ENCODE measurements around the gene SYN1. TPM values are rescaled to one million over a fixed set of nuclear protein-coding genes. Genes with fewer than 3 reads are reported as not detected.

SYN1 gene
- polyA plus RNA-seq, 1 donor from 2014 or later: 4.3 TPM

GRCh38 chrX:47658684-47659420 lies 39.2 kb upstream of the SYN1 start, which contains the start of gene UXT:
Gene UXT (minus strand): TSS chrX:47659180. CDS start chrX:47658927, 253 bp downstream.
- H3K27me3 ChIP-seq (ENCODE audit: insufficient read depth, low read depth, low read length): no peaks in the 10 kb centered on the region
- H3K4me2 ChIP-seq (ENCODE audit: low read length): peak within 1 kb of the TSS; percentile 48
- peak within 1 kb of the TSS; percentile 65 for H2AFZ ChIP-seq (ENCODE audit: low read depth, low read length)
- TF ChIP-seq EP300 (conservative IDR thresholded peaks at IDR 0.05; ENCODE audit: poor library complexity, severe bottlenecking) (peak; percentile 48), RAD21 (conservative IDR thresholded peaks at IDR 0.05) (peak; percentile 22), EZH2 (IDR thresholded peaks at IDR 0.05; ENCODE audit: borderline replicate concordance, insufficient read depth, low read length, poor library complexity, severe bottlenecking) (no peak), SMC3 (conservative IDR thresholded peaks at IDR 0.05; ENCODE audit: poor library complexity) (peak; percentile 26), POLR2AphosphoS5 (IDR thresholded peaks at IDR 0.05) (no peak), TAF1 (IDR thresholded peaks at IDR 0.05; ENCODE audit: low read depth) (peak; percentile 33), MXI1 (conservative IDR thresholded peaks at IDR 0.05; ENCODE audit: poor library complexity, severe bottlenecking) (peak; percentile 80)
- peak within 1 kb of the TSS; percentile 77 for H3K4me3 ChIP-seq (ENCODE audit: low read length)
- H3F3A ChIP-seq (ENCODE audit: insufficient read depth, low read length, poor library complexity, severe bottlenecking): no peaks in the 10 kb centered on the region
- H3K9me3 ChIP-seq (ENCODE audit: low read length): no peaks in the 10 kb centered on the region
- no peaks in the 10 kb centered on the region for H3K79me2 ChIP-seq (replicated peaks; ENCODE audit: insufficient read depth, low read length)
- no peaks in the 10 kb centered on the region for H3K9me2 ChIP-seq (ENCODE audit: insufficient read depth, low read length)
- H3K9ac ChIP-seq (ENCODE audit: low read length): peak within 1 kb of the TSS; percentile 83
- H4K20me1 ChIP-seq (ENCODE audit: insufficient read depth): no peaks in the 10 kb centered on the region
- no peaks in the 10 kb centered on the region for H3K36me3 ChIP-seq (ENCODE audit: insufficient read depth, low read length)
- peak within 1 kb of the TSS; percentile 82 for H3K27ac ChIP-seq (ENCODE audit: low read length)

GRCh38 chrX:47658301-47658683 lies 38.6 kb upstream of the SYN1 start:
- H3K9me3 ChIP-seq (ENCODE audit: low read length): no peaks in the 10 kb centered on the region
- H3K79me2 ChIP-seq (replicated peaks; ENCODE audit: insufficient read depth, low read length): no peaks in the 10 kb centered on the region
- H4K20me1 ChIP-seq (ENCODE audit: insufficient read depth): no peaks in the 10 kb centered on the region
- H3K4me3 ChIP-seq (ENCODE audit: low read length): peak overlapping the region; percentile 77
- H3K27ac ChIP-seq (ENCODE audit: low read length): peak overlapping the region; percentile 82
- no peaks in the 10 kb centered on the region for H3K27me3 ChIP-seq (ENCODE audit: insufficient read depth, low read depth, low read length)
- H2AFZ ChIP-seq (ENCODE audit: low read depth, low read length): peak overlapping the region; percentile 65
- H3F3A ChIP-seq (ENCODE audit: insufficient read depth, low read length, poor library complexity, severe bottlenecking): no peaks in the 10 kb centered on the region
- H3K4me2 ChIP-seq (ENCODE audit: low read length): peak overlapping the region; percentile 48
- no peaks in the 10 kb centered on the region for H3K36me3 ChIP-seq (ENCODE audit: insufficient read depth, low read length)
- H3K9me2 ChIP-seq (ENCODE audit: insufficient read depth, low read length): no peaks in the 10 kb centered on the region
- TF ChIP-seq RAD21 (conservative IDR thresholded peaks at IDR 0.05) (no peak), TAF1 (IDR thresholded peaks at IDR 0.05; ENCODE audit: low read depth) (no peak), POLR2AphosphoS5 (IDR thresholded peaks at IDR 0.05) (no peak), EP300 (conservative IDR thresholded peaks at IDR 0.05; ENCODE audit: poor library complexity, severe bottlenecking) (no peak), MXI1 (conservative IDR thresholded peaks at IDR 0.05; ENCODE audit: poor library complexity, severe bottlenecking) (no peak), EZH2 (IDR thresholded peaks at IDR 0.05; ENCODE audit: borderline replicate concordance, insufficient read depth, low read length, poor library complexity, severe bottlenecking) (no peak), SMC3 (conservative IDR thresholded peaks at IDR 0.05; ENCODE audit: poor library complexity) (no peak), CTCF (IDR thresholded peaks at IDR 0.05; ENCODE audit: poor library complexity, severe bottlenecking) (no peak), REST (IDR thresholded peaks at IDR 0.05; ENCODE audit: borderline replicate concordance) (no peak)
- peak overlapping the region; percentile 83 for H3K9ac ChIP-seq (ENCODE audit: low read length)
